ENCODE data around the gene NCOA3.

DNA sequence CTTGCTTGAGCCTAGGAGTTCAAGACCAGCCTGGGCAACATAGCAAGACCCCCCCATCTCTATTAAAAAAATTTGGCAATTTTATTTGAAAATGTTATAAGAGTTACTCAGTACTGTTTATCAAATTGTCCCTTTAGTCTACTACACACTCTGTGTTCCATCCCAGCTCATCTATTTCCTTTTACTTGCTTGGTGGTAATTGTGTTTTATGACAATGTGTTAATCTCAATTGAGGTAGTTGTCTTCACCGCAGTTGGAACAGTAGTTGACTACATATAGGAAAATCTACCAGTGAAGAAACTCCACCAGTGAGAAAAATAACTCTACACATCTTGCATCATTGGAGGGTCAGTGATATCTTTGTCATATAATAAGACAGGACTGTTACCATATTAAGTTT, 8.0 kb downstream of the NCOA3 start:
- TF ChIP-seq, protein P1, sequence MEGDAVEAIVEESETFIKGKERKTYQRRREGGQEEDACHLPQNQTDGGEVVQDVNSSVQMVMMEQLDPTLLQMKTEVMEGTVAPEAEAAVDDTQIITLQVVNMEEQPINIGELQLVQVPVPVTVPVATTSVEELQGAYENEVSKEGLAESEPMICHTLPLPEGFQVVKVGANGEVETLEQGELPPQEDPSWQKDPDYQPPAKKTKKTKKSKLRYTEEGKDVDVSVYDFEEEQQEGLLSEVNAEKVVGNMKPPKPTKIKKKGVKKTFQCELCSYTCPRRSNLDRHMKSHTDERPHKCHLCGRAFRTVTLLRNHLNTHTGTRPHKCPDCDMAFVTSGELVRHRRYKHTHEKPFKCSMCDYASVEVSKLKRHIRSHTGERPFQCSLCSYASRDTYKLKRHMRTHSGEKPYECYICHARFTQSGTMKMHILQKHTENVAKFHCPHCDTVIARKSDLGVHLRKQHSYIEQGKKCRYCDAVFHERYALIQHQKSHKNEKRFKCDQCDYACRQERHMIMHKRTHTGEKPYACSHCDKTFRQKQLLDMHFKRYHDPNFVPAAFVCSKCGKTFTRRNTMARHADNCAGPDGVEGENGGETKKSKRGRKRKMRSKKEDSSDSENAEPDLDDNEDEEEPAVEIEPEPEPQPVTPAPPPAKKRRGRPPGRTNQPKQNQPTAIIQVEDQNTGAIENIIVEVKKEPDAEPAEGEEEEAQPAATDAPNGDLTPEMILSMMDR (IDR thresholded peaks at IDR 0.05; ENCODE audit: low read length): no peak
- no peak for TF ChIP-seq EZH2 (IDR thresholded peaks at IDR 0.05; ENCODE audit: borderline replicate concordance, low read length)

All from OCI-LY1 (cell line).